HCT116 (cell line): Measurements from ENCODE around the gene SEMA4F. TPM values are rescaled to one million over a fixed set of nuclear protein-coding genes. Genes with fewer than 3 reads are reported as not detected.

Source experiments
- ATAC-seq: fragments of 200-7000 bp; cut with Tn5 transposase; 2 replicates; pipeline ENCODE4 v1.9.1; 2020; ENCODE audit warnings: mild to moderate bottlenecking, moderate library complexity
- BruUV-seq: library from RNA; stranded (reverse); fragments of 400-500 nt; replicated peaks from 2 replicates; lab custom pipeline; 2021; lab: Mats Ljungman, UMichigan
- CTCF ChIA-PET: fragments of 300-600 bp; sonication (Branson Sonifier 250); formaldehyde crosslinking; loops from one replicate; lab custom pipeline; 2021; ENCODE audit warnings: antibody characterized with exemption; lab: Charles Lee
- POLR2A ChIA-PET: fragments of 300-600, 350-600 bp; sonication (Branson Sonifier 250); formaldehyde crosslinking; loops from one replicate; lab custom pipeline; 2021; ENCODE audit warnings: antibody characterized with exemption; lab: Charles Lee
- RAD21 ChIA-PET, 2 experiments: fragments of 300-600 bp; sonication (Branson Sonifier 250); formaldehyde crosslinking; loops; one replicate each; lab custom pipeline; 2023; ENCODE audit warnings: low total read pairs in 2 of 2; ENCODE audit not compliant: uncharacterized antibody in 2 of 2, unreplicated experiment in 2 of 2, low non-redundant PET in 1 of 2; lab: Charles Lee
- DNase-seq: peaks from one replicate; pipeline ENCODE4 v3.0.0-alpha.2; 2010; ENCODE audit warnings: low read depth, low spot score
- H2AFZ ChIP-seq: fragments of 200-600 bp; shearing (Covaris generic), sonication (generic); 2 replicates; pipeline ENCODE4 v1.6.1; 2017; ENCODE audit warnings: low read depth, mixed run types, mixed read lengths, antibody characterized with exemption, low read length; ENCODE audit not compliant: poor library complexity, severe bottlenecking
- H3K27ac ChIP-seq: 2 replicates; pipeline ENCODE4 v1.5.1; 2012; ENCODE audit warnings: low read depth, low read length
- H3K27me3 ChIP-seq: fragments of 200-600 bp; sonication (generic); 2 replicates; pipeline ENCODE4 v1.6.1; 2016; ENCODE audit warnings: mixed run types, low read length, mixed read lengths; ENCODE audit not compliant: insufficient read depth
- H3K36me3 ChIP-seq, 2 experiments: fragments of 200-500 bp in 1 of 2; fragments of 200-600 bp in 1 of 2; sonication (Bioruptor generic) in 1 of 2; sonication (generic) in 1 of 2; 2 replicates each; pipeline versions ENCODE4 v1.5.1 to v1.6.1; 2014 to 2016; ENCODE audit warnings: low read length in 2 of 2, inconsistent platforms in 1 of 2, mixed read lengths in 1 of 2, mixed run types in 1 of 2; ENCODE audit not compliant: insufficient read depth in 2 of 2, control insufficient read depth in 1 of 2
- H3K4me1 ChIP-seq, 2 experiments: fragments of 200-600 bp in 1 of 2; sonication (generic) in 1 of 2; 2 replicates each; pipeline versions ENCODE4 v1.5.1 to v1.6.1; 2012 to 2017; ENCODE audit warnings: low read length in 2 of 2, inconsistent platforms in 1 of 2, mild to moderate bottlenecking in 1 of 2, mixed read lengths in 1 of 2, mixed run types in 1 of 2, moderate library complexity in 1 of 2; ENCODE audit not compliant: insufficient read depth in 2 of 2, control insufficient read depth in 1 of 2
- H3K4me2 ChIP-seq: fragments of 200-600 bp; sonication (generic); 2 replicates; pipeline ENCODE4 v1.6.1; 2017; ENCODE audit warnings: mixed run types, low read length, mixed read lengths
- H3K4me3 ChIP-seq, 2 experiments: fragments of 200-600 bp in 1 of 2; sonication (generic) in 1 of 2; replicated peaks in 1 of 2; 2 replicates each; pipeline ENCODE4 v1.5.1; 2011 to 2016; ENCODE audit warnings: low read length in 2 of 2, control low read depth in 1 of 2, low read depth in 1 of 2, mild to moderate bottlenecking in 1 of 2, mixed read lengths in 1 of 2, mixed run types in 1 of 2
- H3K79me2 ChIP-seq: fragments of 200-600 bp; sonication (generic); 2 replicates; pipeline ENCODE4 v1.6.1; 2017; ENCODE audit warnings: mild to moderate bottlenecking, mixed run types, low read length, moderate library complexity, mixed read lengths; ENCODE audit not compliant: insufficient read depth
- H3K9ac ChIP-seq: fragments of 200-600 bp; sonication (generic); 2 replicates; pipeline ENCODE4 v1.6.1; 2016; ENCODE audit warnings: low read length, mixed read lengths
- H3K9me2 ChIP-seq: fragments of 200-600 bp; sonication (generic), shearing (Covaris generic); 2 replicates; pipeline ENCODE4 v1.6.1; 2017; ENCODE audit warnings: mixed run types, mild to moderate bottlenecking, moderate library complexity; ENCODE audit not compliant: insufficient read depth
- H3K9me3 ChIP-seq, 2 experiments: fragments of 200-500 bp in 1 of 2; fragments of 200-600 bp in 1 of 2; sonication (Bioruptor generic) in 1 of 2; sonication (generic) in 1 of 2; 2 replicates each; pipeline ENCODE4 v1.6.1; 2014 to 2017; ENCODE audit warnings: low read length in 2 of 2, mixed read lengths in 2 of 2, inconsistent platforms in 1 of 2, low read depth in 1 of 2, mild to moderate bottlenecking in 1 of 2, mixed run types in 1 of 2, moderate library complexity in 1 of 2; ENCODE audit not compliant: control insufficient read depth in 1 of 2, insufficient read depth in 1 of 2
- H4K20me1 ChIP-seq: fragments of 200-600 bp; sonication (generic), shearing (Covaris generic); 2 replicates; pipeline ENCODE4 v1.6.1; 2017; ENCODE audit warnings: mixed run types, mild to moderate bottlenecking, moderate library complexity; ENCODE audit not compliant: insufficient read depth
- CEBPB ChIP-seq: IDR thresholded peaks from 2 replicates; pipeline ENCODE4 v1.6.1; 2012; ENCODE audit warnings: low read depth
- ELF1 ChIP-seq: IDR thresholded peaks from 2 replicates; pipeline ENCODE4 v1.6.1; 2012; ENCODE audit warnings: low read depth, borderline replicate concordance
- EZH2 ChIP-seq: fragments of 200-600 bp; sonication (generic); IDR thresholded peaks from 2 replicates; pipeline ENCODE4 v1.6.1; 2017; ENCODE audit warnings: antibody characterized with exemption, mixed run types
- EZH2phosphoT487 ChIP-seq: fragments of 200-600 bp; IDR thresholded peaks from 2 replicates; pipeline ENCODE4 v1.6.1; 2018; ENCODE audit warnings: antibody characterized with exemption, borderline replicate concordance
- FOSL1 ChIP-seq: IDR thresholded peaks from 2 replicates; pipeline ENCODE4 v1.6.1; 2012; ENCODE audit warnings: low read depth
- POLR2AphosphoS5 ChIP-seq: IDR thresholded peaks from 2 replicates; pipeline ENCODE4 v1.6.1; 2011; ENCODE audit warnings: mild to moderate bottlenecking, low read depth, low read length, moderate library complexity
- RAD21 ChIP-seq: IDR thresholded peaks from 2 replicates; pipeline ENCODE4 v1.6.1; 2012; ENCODE audit warnings: low read depth, mild to moderate bottlenecking
- SIN3A ChIP-seq: IDR thresholded peaks from 2 replicates; pipeline ENCODE4 v1.6.1; 2012; ENCODE audit warnings: low read depth
- SP1 ChIP-seq: IDR thresholded peaks from 2 replicates; pipeline ENCODE4 v1.6.1; 2012; ENCODE audit warnings: low read depth
- SRF ChIP-seq: IDR thresholded peaks from 2 replicates; pipeline ENCODE4 v1.6.1; 2012; ENCODE audit warnings: low read depth
- ZFX ChIP-seq: fragments of 450-650 bp; IDR thresholded peaks from 2 replicates; pipeline ENCODE4 v1.6.1; 2017
- ZNF274 ChIP-seq: fragments of 200-500 bp; sonication (Bioruptor generic); IDR thresholded peaks from 2 replicates; pipeline ENCODE4 v1.6.1; 2014; ENCODE audit warnings: mild to moderate bottlenecking, low read depth, low read length, inconsistent platforms
- intact Hi-C: fragments of 100-400 bp; cut with micrococcal nuclease; formaldehyde crosslinking; loops from 2 replicates; pipeline ENCODE4 v1.10.0; 2022
- total RNA-seq: library from RNA; stranded (reverse); gene quantifications from one replicate; pipeline ENCODE4 v1.2.1, GENCODE V29; 2021; ENCODE audit not compliant: unreplicated experiment
- TF ChIP-seq, protein P1 (sequence below): IDR thresholded peaks from 2 replicates; pipeline ENCODE4 v1.6.1; 2011; ENCODE audit warnings: mild to moderate bottlenecking, low read length, moderate library complexity; ENCODE audit not compliant: insufficient replicate concordance; ENCODE audit errors: extremely low read depth
- TF ChIP-seq, protein P2 (sequence below): IDR thresholded peaks from 2 replicates; pipeline ENCODE4 v1.6.1; 2012
- TF ChIP-seq, protein P3 (sequence below), 3 experiments: fragments of 200-600 bp in 1 of 3; sonication (generic) in 1 of 3; IDR thresholded peaks in 2 of 3; conservative IDR thresholded peaks in 1 of 3; 2 replicates each; pipeline ENCODE4 v1.5.1; 2012 to 2017; ENCODE audit warnings: low read depth in 2 of 3, low read length in 2 of 3, antibody characterized with exemption in 1 of 3, borderline replicate concordance in 1 of 3, control low read depth in 1 of 3, mild to moderate bottlenecking in 1 of 3, mixed read lengths in 1 of 3, mixed run types in 1 of 3, moderate library complexity in 1 of 3; ENCODE audit not compliant: insufficient read depth in 1 of 3

The SEMA4F gene
- total RNA-seq, 1 experiment from 2014 or later, result 12.3 TPM

DNA sequence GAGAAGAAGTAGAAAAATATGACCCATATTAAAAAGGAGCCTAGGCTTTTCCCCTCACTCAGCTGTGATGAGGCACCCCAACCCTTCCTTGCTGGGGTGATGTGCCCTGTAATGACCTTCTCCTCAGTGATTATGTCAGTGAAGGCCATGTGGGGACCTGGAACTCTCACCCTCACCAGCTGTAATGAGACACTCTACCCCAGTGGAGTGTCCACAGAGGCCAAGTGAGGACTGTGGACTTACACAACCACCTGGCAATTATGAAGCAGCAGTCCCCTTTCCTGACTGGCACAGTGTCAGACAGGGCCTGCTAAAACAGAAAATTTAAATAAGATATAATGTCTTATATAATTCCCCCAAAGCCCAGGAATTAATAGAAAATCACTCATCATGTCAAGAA lies 54.2 kb downstream of the SEMA4F start:
- ChIA-PET RAD21 (no interaction called here), POLR2A (no interaction called here), CTCF (no interaction called here)
- Histone ChIP-seq H3K9me3 (no peaks in the 10 kb centered on the region), H2AFZ (no peak overlapping the region), H3K9me2 (no peaks in the 10 kb centered on the region), H3K4me2 (no peak overlapping the region), H3K9ac (no peak overlapping the region), H3K4me3 (no peak overlapping the region), H3K27ac (no peak overlapping the region), H3K4me1 (no peaks in the 10 kb centered on the region), H3K36me3 (no peaks in the 10 kb centered on the region), H3K27me3 (no peaks in the 10 kb centered on the region), H4K20me1 (no peaks in the 10 kb centered on the region), H3K79me2 (no peaks in the 10 kb centered on the region)
- ATAC-seq, result no peak
- intact Hi-C loops, result no loop called here
- TF ChIP-seq, protein P1, sequence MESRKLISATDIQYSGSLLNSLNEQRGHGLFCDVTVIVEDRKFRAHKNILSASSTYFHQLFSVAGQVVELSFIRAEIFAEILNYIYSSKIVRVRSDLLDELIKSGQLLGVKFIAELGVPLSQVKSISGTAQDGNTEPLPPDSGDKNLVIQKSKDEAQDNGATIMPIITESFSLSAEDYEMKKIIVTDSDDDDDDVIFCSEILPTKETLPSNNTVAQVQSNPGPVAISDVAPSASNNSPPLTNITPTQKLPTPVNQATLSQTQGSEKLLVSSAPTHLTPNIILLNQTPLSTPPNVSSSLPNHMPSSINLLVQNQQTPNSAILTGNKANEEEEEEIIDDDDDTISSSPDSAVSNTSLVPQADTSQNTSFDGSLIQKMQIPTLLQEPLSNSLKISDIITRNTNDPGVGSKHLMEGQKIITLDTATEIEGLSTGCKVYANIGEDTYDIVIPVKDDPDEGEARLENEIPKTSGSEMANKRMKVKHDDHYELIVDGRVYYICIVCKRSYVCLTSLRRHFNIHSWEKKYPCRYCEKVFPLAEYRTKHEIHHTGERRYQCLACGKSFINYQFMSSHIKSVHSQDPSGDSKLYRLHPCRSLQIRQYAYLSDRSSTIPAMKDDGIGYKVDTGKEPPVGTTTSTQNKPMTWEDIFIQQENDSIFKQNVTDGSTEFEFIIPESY, result no peak
- no peak for TF ChIP-seq ZNF274
- no peak for TF ChIP-seq RAD21
- TF ChIP-seq FOSL1, result no peak
- no peak for TF ChIP-seq POLR2AphosphoS5
- TF ChIP-seq SRF, result no peak
- TF ChIP-seq SP1, result no peak
- no peak for TF ChIP-seq SIN3A
- TF ChIP-seq, protein P2, sequence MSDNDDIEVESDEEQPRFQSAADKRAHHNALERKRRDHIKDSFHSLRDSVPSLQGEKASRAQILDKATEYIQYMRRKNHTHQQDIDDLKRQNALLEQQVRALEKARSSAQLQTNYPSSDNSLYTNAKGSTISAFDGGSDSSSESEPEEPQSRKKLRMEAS, result no peak
- TF ChIP-seq, protein P3, sequence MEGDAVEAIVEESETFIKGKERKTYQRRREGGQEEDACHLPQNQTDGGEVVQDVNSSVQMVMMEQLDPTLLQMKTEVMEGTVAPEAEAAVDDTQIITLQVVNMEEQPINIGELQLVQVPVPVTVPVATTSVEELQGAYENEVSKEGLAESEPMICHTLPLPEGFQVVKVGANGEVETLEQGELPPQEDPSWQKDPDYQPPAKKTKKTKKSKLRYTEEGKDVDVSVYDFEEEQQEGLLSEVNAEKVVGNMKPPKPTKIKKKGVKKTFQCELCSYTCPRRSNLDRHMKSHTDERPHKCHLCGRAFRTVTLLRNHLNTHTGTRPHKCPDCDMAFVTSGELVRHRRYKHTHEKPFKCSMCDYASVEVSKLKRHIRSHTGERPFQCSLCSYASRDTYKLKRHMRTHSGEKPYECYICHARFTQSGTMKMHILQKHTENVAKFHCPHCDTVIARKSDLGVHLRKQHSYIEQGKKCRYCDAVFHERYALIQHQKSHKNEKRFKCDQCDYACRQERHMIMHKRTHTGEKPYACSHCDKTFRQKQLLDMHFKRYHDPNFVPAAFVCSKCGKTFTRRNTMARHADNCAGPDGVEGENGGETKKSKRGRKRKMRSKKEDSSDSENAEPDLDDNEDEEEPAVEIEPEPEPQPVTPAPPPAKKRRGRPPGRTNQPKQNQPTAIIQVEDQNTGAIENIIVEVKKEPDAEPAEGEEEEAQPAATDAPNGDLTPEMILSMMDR (IDR thresholded peaks at IDR 0.05 in 2 of 3, conservative IDR thresholded peaks at IDR 0.05 in 1 of 3; ENCODE audit: borderline replicate concordance in 1 of 3, insufficient read depth in 1 of 3, low read depth in 2 of 3, low read length in 2 of 3), result no peak
- no peak for TF ChIP-seq CEBPB
- no peak for TF ChIP-seq ZFX
- no peak for TF ChIP-seq EZH2phosphoT487
- TF ChIP-seq ELF1, result no peak
- TF ChIP-seq EZH2, result no peak
- DNase-seq, result no peak
- BruUV-seq, result no TSS peak
